GM12801 (cell line): ENCODE results near the gene CC2D2A.

Experiments
- TF ChIP-seq, protein P1 (sequence below): IDR thresholded peaks from one replicate; pipeline ENCODE4 v1.5.1; 2011; ENCODE audit warnings: control low read depth; ENCODE audit not compliant: insufficient read length; ENCODE audit errors: extremely low read depth

The CC2D2A gene

DNA sequence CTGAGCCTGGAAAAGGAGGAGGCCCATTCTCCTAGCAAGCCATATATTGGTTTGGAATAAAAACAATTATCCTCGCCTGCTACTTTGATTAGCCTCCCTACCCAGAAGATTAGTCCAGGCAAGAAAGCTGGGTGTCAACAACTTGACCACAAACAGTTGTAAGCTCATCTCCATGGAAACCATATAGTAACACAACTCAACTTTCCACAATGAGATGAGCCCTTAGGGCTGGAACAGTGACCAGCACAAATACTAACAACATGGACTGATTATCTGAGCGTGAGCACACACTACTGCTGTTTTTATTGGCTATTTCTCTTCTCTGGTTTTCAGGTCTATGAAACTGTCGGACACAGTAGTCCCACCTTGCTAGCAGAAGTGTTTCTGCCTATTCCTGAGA lies 80.8 kb downstream of the CC2D2A start:
- TF ChIP-seq, protein P1, sequence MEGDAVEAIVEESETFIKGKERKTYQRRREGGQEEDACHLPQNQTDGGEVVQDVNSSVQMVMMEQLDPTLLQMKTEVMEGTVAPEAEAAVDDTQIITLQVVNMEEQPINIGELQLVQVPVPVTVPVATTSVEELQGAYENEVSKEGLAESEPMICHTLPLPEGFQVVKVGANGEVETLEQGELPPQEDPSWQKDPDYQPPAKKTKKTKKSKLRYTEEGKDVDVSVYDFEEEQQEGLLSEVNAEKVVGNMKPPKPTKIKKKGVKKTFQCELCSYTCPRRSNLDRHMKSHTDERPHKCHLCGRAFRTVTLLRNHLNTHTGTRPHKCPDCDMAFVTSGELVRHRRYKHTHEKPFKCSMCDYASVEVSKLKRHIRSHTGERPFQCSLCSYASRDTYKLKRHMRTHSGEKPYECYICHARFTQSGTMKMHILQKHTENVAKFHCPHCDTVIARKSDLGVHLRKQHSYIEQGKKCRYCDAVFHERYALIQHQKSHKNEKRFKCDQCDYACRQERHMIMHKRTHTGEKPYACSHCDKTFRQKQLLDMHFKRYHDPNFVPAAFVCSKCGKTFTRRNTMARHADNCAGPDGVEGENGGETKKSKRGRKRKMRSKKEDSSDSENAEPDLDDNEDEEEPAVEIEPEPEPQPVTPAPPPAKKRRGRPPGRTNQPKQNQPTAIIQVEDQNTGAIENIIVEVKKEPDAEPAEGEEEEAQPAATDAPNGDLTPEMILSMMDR, result no peak

DNA sequence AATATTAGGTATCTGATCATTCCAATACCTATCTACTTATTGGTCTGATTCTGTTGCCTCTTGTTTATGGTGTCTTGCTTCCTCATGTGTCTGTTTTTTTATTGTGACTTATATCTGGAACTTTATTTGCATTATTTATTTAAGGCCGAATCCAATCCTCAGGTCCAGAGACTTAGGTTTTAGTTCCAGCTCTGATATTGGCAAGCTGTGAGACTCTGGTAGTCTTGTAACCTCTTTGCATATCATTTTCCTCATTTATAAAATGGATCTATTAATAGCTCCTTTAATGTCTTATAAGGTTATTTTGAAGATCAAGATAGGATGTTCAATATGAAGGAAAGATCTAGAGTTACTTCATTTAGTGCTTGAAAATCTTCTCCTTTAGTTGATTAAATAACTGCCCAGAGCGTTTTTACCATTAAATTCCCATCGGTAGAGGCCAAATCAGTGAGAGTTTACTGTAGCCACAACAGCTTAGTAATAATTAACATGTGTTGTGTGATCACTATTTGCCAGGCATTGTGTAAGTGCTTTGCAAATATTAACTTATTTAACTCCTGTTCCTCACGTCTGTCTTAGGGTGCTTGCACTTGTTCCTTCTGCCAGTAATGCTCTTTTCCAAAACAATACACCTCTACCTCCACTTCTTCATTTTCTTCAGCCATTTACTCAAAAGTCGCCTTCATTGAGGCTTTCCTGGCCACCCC lies 82.2 kb downstream of the CC2D2A start:
- TF ChIP-seq, protein P1, result no peak

DNA sequence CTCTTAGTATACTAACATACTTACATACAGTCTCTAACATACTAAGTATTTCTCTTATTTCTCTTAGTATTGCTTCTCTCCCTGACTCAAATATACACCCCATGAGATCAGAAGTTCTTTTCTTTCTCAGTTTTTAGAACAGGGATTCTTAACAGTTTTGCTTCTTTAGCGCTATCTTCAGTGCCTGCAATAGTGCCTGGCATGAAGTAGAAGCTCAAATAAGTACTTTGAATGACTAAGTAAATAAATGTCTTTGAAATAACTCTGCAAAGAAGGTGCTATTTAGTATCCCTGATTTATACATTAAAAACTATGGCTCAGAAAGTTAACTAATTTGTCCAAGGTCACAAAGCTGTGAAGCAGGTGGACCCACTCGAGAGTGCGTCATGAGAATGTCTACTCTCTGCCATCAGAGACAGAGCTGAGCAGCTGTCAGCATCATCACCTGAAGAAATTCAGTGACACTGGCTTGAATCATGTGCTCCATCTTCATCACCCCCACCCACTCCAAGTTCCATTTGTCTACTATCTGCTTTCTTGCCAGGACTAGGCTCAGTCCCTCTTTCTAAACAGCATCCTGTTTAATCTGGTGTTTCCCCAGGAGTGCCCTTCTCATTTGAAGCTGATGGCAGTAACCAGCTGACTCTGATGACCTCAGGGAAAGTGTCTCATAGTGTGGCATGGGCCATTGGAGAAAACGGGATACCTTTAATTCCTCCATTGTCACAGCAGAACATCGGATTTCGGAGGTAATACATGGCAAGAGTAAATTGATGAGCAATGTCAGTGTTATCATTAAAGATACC lies 83.1 kb downstream of the CC2D2A start:
- TF ChIP-seq, protein P1, result no peak

DNA sequence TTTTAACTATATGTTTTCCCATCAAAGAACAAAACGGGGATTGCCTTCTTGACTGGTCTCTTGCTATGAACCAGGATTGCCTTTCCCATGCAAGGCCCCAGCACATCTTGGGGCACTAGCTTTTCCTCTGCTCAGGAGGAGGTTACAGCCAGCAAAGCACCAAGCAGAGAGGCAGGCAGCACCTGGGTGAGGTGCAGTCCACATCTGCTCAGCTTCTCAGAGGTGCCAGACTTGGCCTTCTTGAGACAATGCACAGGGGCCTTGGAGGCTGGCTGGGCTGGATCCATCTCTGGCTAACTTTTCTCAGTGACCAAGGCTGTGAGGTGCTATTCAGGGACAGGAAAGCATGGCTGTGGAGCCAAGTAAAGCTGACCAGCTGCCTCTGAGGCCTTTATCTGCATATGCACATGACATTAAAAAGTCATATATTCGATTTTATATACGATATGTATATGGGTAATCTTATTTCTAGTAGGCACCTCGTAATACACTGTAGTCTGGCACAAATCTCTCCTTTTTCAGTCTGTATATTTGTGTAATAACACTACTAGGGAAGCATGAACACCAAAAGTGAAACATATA lies 86.9 kb downstream of the CC2D2A start:
- TF ChIP-seq, protein P1, result no peak

DNA sequence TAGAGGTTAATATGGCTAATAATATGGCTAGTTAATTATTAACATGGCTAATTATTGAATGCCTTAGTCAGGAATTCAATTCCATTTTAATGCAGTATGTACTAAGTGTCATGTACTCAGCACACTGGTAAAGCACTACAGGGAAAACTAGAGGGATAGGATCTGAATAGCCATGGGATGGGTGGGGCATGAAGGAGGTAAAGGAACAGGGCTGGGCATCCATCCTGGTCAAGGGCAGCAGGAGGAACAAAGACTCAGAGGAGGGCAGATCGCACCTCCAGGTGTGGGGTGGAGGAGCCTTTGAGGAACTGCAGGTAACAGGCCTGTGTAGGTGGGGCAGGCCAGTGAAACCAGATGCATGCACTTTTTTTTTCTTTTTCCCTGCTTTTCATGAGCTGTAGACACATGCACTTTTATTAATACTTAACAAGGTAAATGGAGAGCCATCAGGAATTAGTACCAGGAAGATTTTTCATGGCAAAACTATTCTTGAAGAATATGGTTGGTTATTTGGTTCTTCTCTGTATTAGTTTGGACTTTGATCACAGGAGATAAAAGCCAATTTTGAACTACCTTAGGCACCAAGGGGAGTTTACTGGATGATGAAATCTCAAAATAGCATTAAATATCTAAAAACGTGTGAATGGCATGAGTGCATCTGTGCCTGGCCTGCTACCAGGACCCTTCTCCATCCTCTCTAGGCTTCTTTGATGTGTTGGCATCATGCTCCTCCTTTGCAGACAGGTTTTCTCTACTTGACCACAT lies 88.3 kb downstream of the CC2D2A start:
- TF ChIP-seq, protein P1, result no peak

GRCh38 chr4:15558561-15558960 lies 88.9 kb downstream of the CC2D2A start:
- TF ChIP-seq, protein P1, result no peak

GRCh38 chr4:15562114-15562513 lies 92.4 kb downstream of the CC2D2A start:
- TF ChIP-seq, protein P1, result no peak
